HG03103 (cell line): Measurements from ENCODE around the gene WDR45.
"Not testable (repeated sequence)": the region's sequence is repeated elsewhere in the genome, so short reads cannot be mapped to it uniquely, and the experiment has no call there.

Experiments used
- ATAC-seq: cut with Tn5 transposase; IDR thresholded peaks from one replicate; pipeline ENCODE4 v1.9.1; 2021; ENCODE audit warnings: low read depth; ENCODE audit not compliant: unreplicated experiment

The WDR45 gene

GRCh38 chrX:49079489-49080428 is at the start of gene WDR45:
Gene WDR45 (minus strand): TSS chrX:49079887. CDS start chrX:49078095, 1,792 bp downstream.
- no peak for ATAC-seq

GRCh38 chrX:49129427-49129826 is 49.7 kb upstream of the WDR45 start:
- no peak for ATAC-seq

- not testable (repeated sequence) for ATAC-seq
These were observed 48.1 kb upstream of the WDR45 start for GRCh38 chrX:49127742-49128258.

- ATAC-seq: no peak
These were observed 42.8 kb upstream of the WDR45 start for GRCh38 chrX:49122499-49122898.

GRCh38 chrX:49120091-49120490 is 40.4 kb upstream of the WDR45 start:
- no peak for ATAC-seq

GRCh38 chrX:49117581-49117980 is 37.9 kb upstream of the WDR45 start:
- no peak for ATAC-seq

- no peak for ATAC-seq
These were observed 37.0 kb upstream of the WDR45 start for GRCh38 chrX:49116716-49117115.

GRCh38 chrX:49116076-49116475 is 36.4 kb upstream of the WDR45 start:
- no peak for ATAC-seq

- no peak for ATAC-seq
These were observed 32.1 kb upstream of the WDR45 start for GRCh38 chrX:49111791-49112190.

- no peak for ATAC-seq
These were observed 30.7 kb upstream of the WDR45 start for GRCh38 chrX:49110417-49110816.

- ATAC-seq: no peak
These were observed 29.0 kb upstream of the WDR45 start for GRCh38 chrX:49108641-49109040.

GRCh38 chrX:49106930-49107329 is 27.2 kb upstream of the WDR45 start:
- ATAC-seq: no peak

- no peak for ATAC-seq
These were observed 26.6 kb upstream of the WDR45 start for GRCh38 chrX:49106296-49106695.

- no peak for ATAC-seq
These were observed 23.9 kb upstream of the WDR45 start for GRCh38 chrX:49103637-49104036.

GRCh38 chrX:49102190-49102589 is 22.5 kb upstream of the WDR45 start:
- no peak for ATAC-seq

- ATAC-seq: no peak
These were observed 21.9 kb upstream of the WDR45 start for GRCh38 chrX:49101629-49101984.

GRCh38 chrX:49100704-49101628 is 21.3 kb upstream of the WDR45 start:
- peak; percentile 95 for ATAC-seq

GRCh38 chrX:49096419-49096818 is 16.7 kb upstream of the WDR45 start:
- ATAC-seq: no peak

- no peak for ATAC-seq
These were observed 9.9 kb upstream of the WDR45 start for GRCh38 chrX:49089553-49089952.

GRCh38 chrX:49082271-49082871 is 2.7 kb upstream of the WDR45 start:
- no peak for ATAC-seq

- no peak for ATAC-seq
These were observed 1.7 kb downstream of the WDR45 start for GRCh38 chrX:49077941-49078340.
